Activated T-cell treated with anti-CD3 and anti-CD28 coated beads for 4 hours (primary cell): ENCODE measurements around the gene PPP4R2.

ENCODE experiments used
- DNase-seq: peaks from one replicate; pipeline ENCODE4 v3.0.0-alpha.2; 2020

PPP4R2 gene

GRCh38 chr3:73071952-73072351, 75.3 kb downstream of the PPP4R2 start:
- DNase-seq: no peak

DNA sequence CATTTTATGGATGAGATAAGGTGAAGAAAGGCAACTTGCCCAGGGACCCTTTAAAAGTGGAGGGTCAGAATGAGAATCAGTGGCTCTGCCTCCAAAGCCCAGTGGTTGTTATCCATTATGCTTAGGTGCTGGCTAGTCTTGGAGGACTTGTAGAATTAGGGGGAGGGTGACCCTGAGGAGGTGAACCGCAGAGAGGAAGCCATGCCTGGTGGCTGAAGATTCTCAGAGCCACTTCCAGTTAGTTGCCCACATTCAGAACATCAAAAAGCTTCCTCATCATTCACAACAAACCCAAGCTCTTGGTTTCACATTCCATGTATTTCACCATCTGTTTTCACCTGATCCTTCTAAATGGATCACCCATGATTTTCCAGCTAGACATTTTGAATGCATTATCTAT, 76.0 kb downstream of the PPP4R2 start:
- DNase-seq: no peak

DNA sequence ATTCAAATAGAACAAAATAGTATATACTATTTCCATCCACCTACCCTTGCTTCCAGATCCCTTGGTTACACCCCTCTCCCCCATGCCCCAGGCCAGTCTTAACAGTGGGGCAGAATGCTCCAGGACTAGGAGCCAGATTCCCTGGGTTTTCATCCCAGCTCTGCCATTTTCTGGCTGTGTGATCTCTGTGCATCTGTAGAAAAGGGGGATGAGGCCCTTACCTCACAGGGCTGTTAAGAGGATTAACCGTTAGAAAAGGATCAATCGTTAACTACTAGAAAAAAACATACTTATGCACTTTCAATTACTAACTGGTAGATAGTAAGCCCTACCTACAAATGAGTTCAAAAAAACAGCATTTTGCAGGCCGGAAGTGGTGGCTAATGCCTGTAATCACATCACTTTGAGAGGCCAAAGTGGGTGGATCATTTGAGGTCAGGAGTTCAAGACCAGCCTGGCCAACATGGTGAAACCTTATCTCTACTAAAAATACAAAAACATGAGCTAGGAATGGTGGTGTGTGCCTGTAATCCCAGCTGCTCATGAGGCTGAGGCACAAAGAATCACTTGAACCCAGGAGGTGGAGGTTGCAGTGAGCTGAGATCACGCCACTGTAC, 76.6 kb downstream of the PPP4R2 start:
- no peak for DNase-seq

- DNase-seq: no peak
These were observed 78.2 kb downstream of the PPP4R2 start for GRCh38 chr3:73074781-73075180.

DNA sequence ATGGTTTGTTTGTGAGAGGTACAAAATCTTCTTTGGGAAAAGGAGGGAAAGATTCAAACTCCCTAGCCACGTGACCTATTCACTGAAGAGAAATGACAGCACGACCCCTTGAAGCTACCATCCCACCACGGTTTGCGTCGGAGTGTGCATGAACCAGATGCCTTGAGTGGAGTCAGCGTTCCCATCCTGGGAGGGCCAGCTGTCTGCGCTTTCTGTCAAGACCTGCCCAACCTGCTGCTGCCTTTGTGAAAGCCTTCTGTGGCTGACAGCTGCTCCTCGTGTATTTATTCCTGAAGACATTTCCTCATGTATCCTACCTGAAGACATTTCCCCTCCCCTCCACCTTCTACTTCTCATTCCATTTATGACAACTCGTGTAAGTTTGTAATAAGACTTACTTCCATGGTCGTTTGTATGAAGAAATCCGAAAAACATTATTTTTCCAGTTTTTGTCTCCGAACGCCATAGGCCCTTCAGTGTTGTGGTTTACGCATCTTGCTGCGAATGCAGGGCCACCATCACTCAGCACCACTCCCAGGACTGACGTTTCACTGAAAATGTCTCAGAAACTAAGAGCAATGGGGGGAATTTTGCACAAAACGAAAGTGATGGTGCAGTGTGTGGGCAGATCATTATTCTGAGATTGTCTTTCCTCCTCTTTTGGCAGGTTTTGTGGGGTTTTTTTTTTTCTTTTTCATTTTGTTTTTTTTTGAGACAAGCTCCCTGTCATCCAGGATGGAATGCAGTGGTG, 83.8 kb downstream of the PPP4R2 start:
- no peak for DNase-seq

DNA sequence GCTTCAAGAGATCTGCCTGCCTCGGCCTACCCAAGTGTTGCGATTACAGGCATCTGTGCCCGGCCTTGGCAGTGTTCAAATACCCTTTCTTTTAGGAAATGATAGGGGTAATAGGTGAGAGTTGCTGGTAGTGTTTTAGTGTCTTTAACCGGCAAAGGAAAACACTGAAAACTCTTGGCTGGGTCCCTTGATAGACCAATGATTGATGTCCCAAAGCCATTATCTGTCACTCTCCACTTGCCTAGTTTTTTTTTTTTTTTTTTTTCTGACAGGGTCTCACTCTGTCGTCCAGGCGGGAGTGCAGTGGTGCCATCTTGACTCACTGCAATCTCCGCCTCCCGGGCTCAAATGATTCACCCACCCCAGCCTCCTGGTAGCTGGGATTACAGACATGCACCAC, 84.5 kb downstream of the PPP4R2 start:
- no peak for DNase-seq

- DNase-seq: no peak
These were observed 87.6 kb downstream of the PPP4R2 start for GRCh38 chr3:73084170-73084569.

GRCh38 chr3:73086071-73086494, 89.5 kb downstream of the PPP4R2 start:
- DNase-seq: peak; percentile 30

DNA sequence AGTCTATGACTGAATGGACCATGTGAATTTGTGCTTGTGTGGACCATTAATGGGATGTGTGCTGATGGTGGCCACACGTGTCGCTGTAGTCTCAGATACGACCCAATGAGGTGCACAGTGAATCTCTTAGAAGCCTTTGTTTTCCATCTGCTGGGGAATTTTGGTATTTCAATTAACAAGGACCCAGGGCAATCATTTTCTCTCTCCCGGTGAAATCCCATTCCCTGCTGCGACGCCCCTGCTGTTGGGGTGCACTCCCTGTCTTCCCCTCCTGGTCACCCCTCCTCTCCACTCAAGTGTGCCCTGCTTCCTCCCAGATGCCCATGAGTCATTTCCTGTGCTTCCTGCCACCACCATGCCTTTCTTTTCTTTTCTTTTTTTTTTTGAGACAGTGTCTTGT, 97.5 kb downstream of the PPP4R2 start:
- DNase-seq: no peak

DNA sequence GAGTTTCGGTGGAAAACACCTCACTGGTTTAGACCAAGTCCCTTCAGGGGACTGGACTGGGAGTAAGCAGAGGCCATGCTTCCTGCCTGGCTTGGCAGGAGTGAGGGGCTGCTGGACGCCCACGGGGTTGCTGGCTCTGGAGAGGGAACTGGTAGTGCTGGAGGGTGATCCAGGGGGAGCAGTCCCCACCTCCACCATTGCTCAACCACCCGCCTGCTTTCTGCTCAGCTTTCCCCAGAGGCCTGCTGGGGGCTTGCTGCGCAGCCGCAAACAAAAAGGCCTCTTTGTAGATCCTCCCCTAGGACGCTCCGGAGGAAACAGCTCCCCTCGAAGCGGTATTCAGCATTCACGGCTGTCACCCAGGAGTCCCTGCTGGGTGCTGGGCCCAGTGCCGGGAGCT, 98.3 kb downstream of the PPP4R2 start:
- no peak for DNase-seq

GRCh38 chr3:73096169-73096568, 99.6 kb downstream of the PPP4R2 start:
- DNase-seq: no peak

- DNase-seq: no peak
These were observed 101.4 kb downstream of the PPP4R2 start for GRCh38 chr3:73098026-73098425.

DNA sequence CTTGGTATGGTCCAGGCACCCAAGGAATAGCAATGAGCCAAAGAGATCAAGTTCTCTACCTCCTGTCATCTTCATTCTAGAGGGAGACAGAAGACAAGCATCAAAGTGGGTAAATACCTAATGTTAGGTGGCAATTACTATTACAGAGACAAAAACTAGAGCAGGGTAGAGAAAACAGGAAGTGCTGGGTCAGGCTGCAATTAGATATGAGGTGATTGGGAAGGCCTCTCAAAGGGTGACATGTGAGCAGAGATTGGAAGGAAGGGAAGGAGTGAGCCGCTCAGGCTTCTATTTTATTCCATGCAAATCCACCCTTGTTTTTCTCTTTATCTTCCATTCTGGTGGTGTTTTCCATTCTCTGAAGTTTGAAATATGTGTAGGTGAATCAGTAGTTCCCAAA, 102.3 kb downstream of the PPP4R2 start:
- no peak for DNase-seq

GRCh38 chr3:73100741-73101559, 104.3 kb downstream of the PPP4R2 start:
- DNase-seq: peak; percentile 73

DNA sequence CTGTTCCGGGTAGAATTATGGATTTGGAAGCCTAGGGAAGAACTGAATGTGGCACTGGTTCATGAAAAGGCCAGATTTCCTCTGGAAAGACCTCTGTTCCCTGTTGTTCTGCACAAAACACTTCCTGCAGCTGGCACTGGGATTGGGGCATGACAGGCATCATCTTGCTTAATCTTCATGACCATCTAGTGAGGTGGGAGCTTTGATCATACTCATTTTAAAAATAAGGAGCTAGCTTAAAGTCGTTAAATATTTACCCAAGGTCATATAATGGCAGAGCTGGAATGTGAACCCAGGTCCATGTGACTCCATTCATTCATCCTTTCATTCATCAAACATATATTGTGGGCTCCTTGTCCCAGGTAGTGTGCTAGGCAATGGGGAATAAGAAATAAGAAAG, 105.3 kb downstream of the PPP4R2 start:
- no peak for DNase-seq

DNA sequence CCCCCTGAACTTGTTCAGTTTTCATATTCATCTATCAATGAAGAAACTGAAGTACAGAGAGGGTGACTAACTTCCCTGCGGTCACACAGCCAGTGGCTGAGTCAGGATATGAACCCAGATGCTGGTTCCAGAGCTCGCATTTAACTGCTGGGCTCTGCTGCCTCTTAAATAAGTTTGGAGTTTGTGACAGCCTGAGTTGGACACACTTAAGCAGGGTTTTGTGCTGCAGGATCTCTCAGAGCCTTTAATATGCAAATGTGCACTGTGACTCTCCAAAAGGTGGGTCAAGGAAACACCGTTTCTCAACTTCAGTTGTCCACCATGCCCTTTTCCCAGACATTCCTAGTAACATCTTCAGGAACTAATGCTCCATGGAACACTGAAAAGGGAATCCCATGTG, 110.6 kb downstream of the PPP4R2 start:
- DNase-seq: no peak

DNA sequence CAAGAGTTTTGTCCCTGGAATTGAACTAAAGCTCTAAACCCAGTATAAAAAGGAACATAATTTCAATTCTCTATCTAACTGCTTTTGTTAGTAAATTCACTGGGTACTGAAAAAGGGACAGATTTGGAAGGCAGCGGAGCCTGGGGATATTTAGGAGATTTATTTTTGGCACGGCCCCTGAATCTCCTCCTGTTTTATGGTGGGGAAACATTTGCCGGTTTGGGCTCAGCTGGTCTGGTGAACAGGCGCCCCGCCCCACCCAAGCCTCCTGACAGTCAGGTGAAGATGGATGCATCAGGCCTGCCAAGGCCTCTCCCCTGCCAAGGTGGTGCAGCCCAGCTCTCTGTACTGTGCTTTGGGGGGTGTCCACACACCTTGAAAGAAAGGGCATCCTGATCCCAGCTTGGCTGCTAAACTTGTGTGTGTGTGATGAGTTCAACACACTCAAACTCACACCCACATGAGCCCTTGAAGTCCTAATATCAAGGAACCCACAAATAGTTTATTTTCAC, 111.1 kb downstream of the PPP4R2 start:
- no peak for DNase-seq

GRCh38 chr3:73108750-73109149, 112.1 kb downstream of the PPP4R2 start:
- no peak for DNase-seq

DNA sequence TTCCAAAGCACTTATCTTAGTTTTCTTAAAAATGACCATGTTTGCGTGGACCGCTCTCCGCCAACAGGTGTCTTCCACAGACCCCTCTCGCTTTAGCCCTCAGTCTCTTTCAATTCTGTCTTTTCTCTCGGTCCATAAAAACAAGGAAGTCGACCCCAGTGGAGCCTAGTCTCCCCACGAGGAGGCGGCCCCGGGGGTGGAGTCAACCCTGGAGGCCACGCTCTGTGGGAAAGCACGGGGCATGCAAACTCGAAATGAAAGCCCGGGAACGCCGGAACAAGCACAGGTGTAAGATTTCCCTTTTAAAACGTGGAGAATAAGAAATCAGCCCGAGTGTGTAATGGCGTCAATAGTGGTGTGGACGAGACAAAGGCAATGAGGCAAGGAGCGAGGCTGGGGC, 113.9 kb downstream of the PPP4R2 start:
- DNase-seq: no peak

DNA sequence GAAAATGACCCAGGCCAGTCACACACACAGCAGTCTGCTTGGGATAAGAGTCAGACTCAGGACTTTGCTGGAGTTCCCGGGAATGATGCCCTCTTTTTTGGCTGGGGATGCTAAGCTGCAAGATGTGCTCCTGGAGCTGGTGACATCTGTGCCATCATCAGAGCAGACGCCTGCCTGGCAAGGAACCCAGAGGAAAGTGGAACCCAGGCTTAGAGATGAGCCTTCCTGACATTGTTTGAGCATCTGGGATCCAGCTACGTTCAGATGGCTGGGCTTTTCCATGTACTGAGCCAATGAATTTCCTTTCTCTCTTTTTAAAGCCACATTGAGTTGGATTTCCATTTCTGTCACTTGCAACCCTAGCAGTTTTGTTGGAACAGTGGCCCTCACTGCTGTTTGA, 118.1 kb downstream of the PPP4R2 start:
- no peak for DNase-seq

- DNase-seq: no peak
These were observed 119.2 kb downstream of the PPP4R2 start for GRCh38 chr3:73115806-73116205.
